H1 (cell line): ENCODE measurements around the gene PPARGC1A. TPM values are rescaled to one million over a fixed set of nuclear protein-coding genes. Genes with fewer than 3 reads are reported as not detected.

Experiments used
- CTCF ChIA-PET: fragments of 300-600 bp; sonication (Branson Sonifier 250); formaldehyde crosslinking; loops from one replicate; lab custom pipeline; 2021; ENCODE audit not compliant: partially characterized antibody; lab: Charles Lee
- POLR2A ChIA-PET: fragments of 300-600 bp; sonication (Branson Sonifier 250); formaldehyde crosslinking; loops from one replicate; lab custom pipeline; 2021; ENCODE audit warnings: inconsistent platforms; ENCODE audit not compliant: partially characterized antibody; lab: Charles Lee
- DNase-seq, 2 experiments: peaks; one replicate each; pipeline versions ENCODE4 v3.0.0 to v3.0.0-alpha.2; 2010 to 2022; ENCODE audit warnings: low spot score in 2 of 2, low read depth in 1 of 2, mixed read lengths in 1 of 2
- FAIRE-seq: peaks from 2 replicates; lab custom pipeline; 2011; peaks lifted over from hg19 to GRCh38; lab: Jason Lieb, UNC
- H2AFZ ChIP-seq: 2 replicates; pipeline ENCODE4 v1.8.1; 2012; ENCODE audit warnings: low read length, inconsistent platforms
- H2AK5ac ChIP-seq: 2 replicates; pipeline ENCODE4 v1.6.1; 2013; ENCODE audit warnings: low read depth, low read length
- H2BK120ac ChIP-seq: replicated peaks from 2 replicates; pipeline ENCODE3; 2013; ENCODE audit warnings: low read depth, low read length, inconsistent platforms
- H2BK12ac ChIP-seq: 2 replicates; pipeline ENCODE4 v1.6.1; 2013; ENCODE audit warnings: low read depth, low read length
- H2BK15ac ChIP-seq: 2 replicates; pipeline ENCODE4 v1.6.1; 2013; ENCODE audit warnings: low read length
- H2BK20ac ChIP-seq: 2 replicates; pipeline ENCODE4 v1.6.1; 2013; ENCODE audit warnings: low read length
- H2BK5ac ChIP-seq: 2 replicates; pipeline ENCODE4 v1.6.1; 2013; ENCODE audit warnings: low read depth, low read length
- H3K14ac ChIP-seq: 2 replicates; pipeline ENCODE4 v1.6.1; 2013; ENCODE audit warnings: inconsistent platforms; ENCODE audit not compliant: insufficient read length
- H3K18ac ChIP-seq: 2 replicates; pipeline ENCODE4 v1.6.1; 2013; ENCODE audit warnings: low read length; ENCODE audit errors: extremely low read depth
- H3K23ac ChIP-seq: 2 replicates; pipeline ENCODE4 v1.6.1; 2013; ENCODE audit warnings: inconsistent platforms; ENCODE audit not compliant: insufficient read length
- H3K23me2 ChIP-seq: 2 replicates; pipeline ENCODE4 v1.6.1; 2013; ENCODE audit warnings: low read depth, low read length
- H3K27ac ChIP-seq: 2 replicates; pipeline ENCODE4 v1.6.1; 2011; ENCODE audit warnings: low read depth, low read length, inconsistent platforms
- H3K27me3 ChIP-seq, 4 experiments: replicated peaks in 1 of 4; 1 replicate in 1 of 4; 2 replicates in 3 of 4; pipeline versions ENCODE4 v1.6.1 to v1.8.1; 2011 to 2013; ENCODE audit warnings: low read length in 3 of 4, mild to moderate bottlenecking in 3 of 4, inconsistent platforms in 2 of 4, mixed read lengths in 2 of 4, moderate library complexity in 1 of 4; ENCODE audit not compliant: control insufficient read depth in 3 of 4, insufficient read depth in 3 of 4; ENCODE audit errors: extremely low read depth in 1 of 4
- H3K36me3 ChIP-seq, 4 experiments: 2 replicates each; pipeline versions ENCODE4 v1.6.1 to v1.8.1; 2011 to 2013; ENCODE audit warnings: mild to moderate bottlenecking in 4 of 4, low read length in 3 of 4, moderate library complexity in 2 of 4, control low read depth in 1 of 4, inconsistent platforms in 1 of 4; ENCODE audit not compliant: insufficient read depth in 4 of 4, control insufficient read depth in 2 of 4
- H3K4ac ChIP-seq: replicated peaks from 2 replicates; pipeline ENCODE3; 2013; ENCODE audit warnings: low read length, low read depth, mixed read lengths, inconsistent platforms; ENCODE audit not compliant: insufficient read length
- H3K4me1 ChIP-seq, 4 experiments: replicated peaks in 1 of 4; 1 replicate in 1 of 4; 2 replicates in 3 of 4; pipeline versions ENCODE4 v1.6.1 to v1.8.1; 2011 to 2013; ENCODE audit warnings: low read length in 3 of 4, inconsistent platforms in 2 of 4, mixed read lengths in 1 of 4; ENCODE audit not compliant: insufficient read depth in 4 of 4, control insufficient read depth in 3 of 4
- H3K4me2 ChIP-seq, 2 experiments: 2 replicates each; pipeline versions ENCODE4 v1.6.1 to v1.8.1; 2011 to 2013; ENCODE audit warnings: low read depth in 2 of 2, low read length in 2 of 2, control low read depth in 1 of 2, inconsistent platforms in 1 of 2, mild to moderate bottlenecking in 1 of 2; ENCODE audit not compliant: insufficient read depth in 1 of 2
- H3K4me3 ChIP-seq, 4 experiments: fragments of 200-600, 300-600 bp in 1 of 4; sonication (generic), shearing (Covaris generic), sonication (Bioruptor Twin) in 1 of 4; 2 replicates each; pipeline versions ENCODE4 v1.5.1 to v1.8.1; 2011 to 2016; ENCODE audit warnings: low read length in 4 of 4, low read depth in 3 of 4, control low read depth in 2 of 4, inconsistent platforms in 2 of 4, mild to moderate bottlenecking in 2 of 4, mixed read lengths in 1 of 4, moderate library complexity in 1 of 4; ENCODE audit not compliant: insufficient read depth in 2 of 4; ENCODE audit errors: extremely low read depth in 1 of 4
- H3K56ac ChIP-seq: replicated peaks from 2 replicates; pipeline ENCODE3; 2013; ENCODE audit warnings: low read depth, mild to moderate bottlenecking, mixed read lengths, low read length, inconsistent platforms; ENCODE audit not compliant: insufficient read length
- H3K79me1 ChIP-seq: 2 replicates; pipeline ENCODE4 v1.6.1; 2013; ENCODE audit warnings: low read depth, low read length, control low read depth
- H3K79me2 ChIP-seq, 2 experiments: 2 replicates each; pipeline versions ENCODE4 v1.6.1 to v1.8.1; 2012 to 2013; ENCODE audit warnings: low read length in 2 of 2, mild to moderate bottlenecking in 2 of 2, inconsistent platforms in 1 of 2; ENCODE audit not compliant: insufficient read depth in 2 of 2, control insufficient read depth in 1 of 2
- H3K9ac ChIP-seq, 4 experiments: replicated peaks in 1 of 4; 1 replicate in 1 of 4; 2 replicates in 3 of 4; pipeline versions ENCODE4 v1.6.1 to v1.8.1; 2011 to 2013; ENCODE audit warnings: low read depth in 3 of 4, low read length in 3 of 4, control low read depth in 2 of 4, mild to moderate bottlenecking in 2 of 4, moderate library complexity in 2 of 4, inconsistent platforms in 1 of 4; ENCODE audit errors: extremely low read depth in 1 of 4
- H3K9me3 ChIP-seq, 2 experiments: 2 replicates each; pipeline versions ENCODE4 v1.6.1 to v1.8.1; 2012 to 2013; ENCODE audit warnings: mild to moderate bottlenecking in 2 of 2, moderate library complexity in 2 of 2, control low read depth in 1 of 2, inconsistent platforms in 1 of 2, low read depth in 1 of 2, low read length in 1 of 2, mixed read lengths in 1 of 2; ENCODE audit not compliant: insufficient read depth in 2 of 2
- H4K20me1 ChIP-seq, 2 experiments: replicated peaks in 1 of 2; 2 replicates each; pipeline versions ENCODE3 to v1.8.1; 2011 to 2013; ENCODE audit warnings: inconsistent platforms in 2 of 2, low read length in 2 of 2, mild to moderate bottlenecking in 1 of 2; ENCODE audit not compliant: insufficient read depth in 2 of 2, control insufficient read depth in 1 of 2
- H4K5ac ChIP-seq: 2 replicates; pipeline ENCODE4 v1.6.1; 2013; ENCODE audit warnings: low read length, low read depth, mixed read lengths, inconsistent platforms; ENCODE audit not compliant: insufficient read length
- H4K8ac ChIP-seq: 2 replicates; pipeline ENCODE4 v1.8.0; 2013; ENCODE audit warnings: mild to moderate bottlenecking, moderate library complexity, low read length, inconsistent platforms; ENCODE audit not compliant: insufficient read depth; ENCODE audit errors: extremely low read depth
- H4K91ac ChIP-seq: replicated peaks from 2 replicates; pipeline ENCODE3; 2013; ENCODE audit warnings: low read length, mixed read lengths, inconsistent platforms; ENCODE audit not compliant: insufficient read length
- BCL11A ChIP-seq, 2 experiments: IDR thresholded peaks; one replicate each; pipeline ENCODE4 v1.6.1; 2011; ENCODE audit warnings: low read depth in 2 of 2, low read length in 2 of 2, mild to moderate bottlenecking in 2 of 2
- CHD1 ChIP-seq: IDR thresholded peaks from 2 replicates; pipeline ENCODE4 v1.6.1; 2012; ENCODE audit warnings: low read depth, low read length, improper control_type of control experiment
- CHD2 ChIP-seq: IDR thresholded peaks from 2 replicates; pipeline ENCODE4 v1.6.1; 2012; ENCODE audit warnings: low read length, improper control_type of control experiment
- CREB1 ChIP-seq: IDR thresholded peaks from 2 replicates; pipeline ENCODE4 v1.6.1; 2012; ENCODE audit warnings: inconsistent platforms
- CTBP2 ChIP-seq: IDR thresholded peaks from 2 replicates; pipeline ENCODE4 v1.7.0; 2011; ENCODE audit warnings: borderline replicate concordance, mild to moderate bottlenecking, moderate library complexity, mixed read lengths, low read length; ENCODE audit not compliant: insufficient read depth, insufficient read length
- E2F6 ChIP-seq: IDR thresholded peaks from 2 replicates; pipeline ENCODE4 v1.6.1; 2012; ENCODE audit warnings: inconsistent platforms
- EZH2 ChIP-seq: fragments of 200-600 bp; sonication (generic); IDR thresholded peaks from 2 replicates; pipeline ENCODE4 v1.7.1; 2012; ENCODE audit warnings: low read depth, mild to moderate bottlenecking, moderate library complexity, low read length, inconsistent platforms; ENCODE audit not compliant: severe bottlenecking
- KDM5A ChIP-seq: fragments of 200-600 bp; IDR thresholded peaks from 2 replicates; pipeline ENCODE4 v1.7.1; 2012; ENCODE audit warnings: mild to moderate bottlenecking, low read length, inconsistent platforms, mixed read lengths
- RAD21 ChIP-seq, 2 experiments: IDR thresholded peaks in 1 of 2; conservative IDR thresholded peaks in 1 of 2; 2 replicates each; pipeline ENCODE4 v1.6.1; 2011; ENCODE audit warnings: low read depth in 2 of 2, low read length in 2 of 2, improper control_type of control experiment in 1 of 2, inconsistent platforms in 1 of 2, mild to moderate bottlenecking in 1 of 2, moderate library complexity in 1 of 2
- SP1 ChIP-seq: IDR thresholded peaks from 2 replicates; pipeline ENCODE4 v1.6.1; 2011; ENCODE audit warnings: low read depth, low read length
- SRF ChIP-seq: IDR thresholded peaks from 2 replicates; pipeline ENCODE4 v1.6.1; 2011; ENCODE audit warnings: mild to moderate bottlenecking, low read depth, low read length, moderate library complexity
- TAF7 ChIP-seq: optimal IDR thresholded peaks from 2 replicates; pipeline ENCODE3; 2011; ENCODE audit warnings: low read depth, mild to moderate bottlenecking, inconsistent platforms, low read length, moderate library complexity, borderline replicate concordance
- YY1 ChIP-seq: IDR thresholded peaks from 2 replicates; pipeline ENCODE4 v1.6.1; 2011; ENCODE audit warnings: low read depth, mild to moderate bottlenecking, low read length
- ZNF274 ChIP-seq: IDR thresholded peaks from 2 replicates; pipeline ENCODE4 v1.7.0; 2012; ENCODE audit warnings: low read length, borderline replicate concordance; ENCODE audit errors: extremely low read depth
- WGBS, 2 experiments: shearing (Covaris generic) in 1 of 2; methylation state at CpG; one replicate each; pipeline versions ENCODE4 v1.1.6 to v1.1.7; 2013 to 2015; ENCODE audit warnings: low lambda C conversion rate in 2 of 2, mixed read lengths in 2 of 2, inconsistent platforms in 1 of 2, low coverage in 1 of 2, missing lambda C conversion rate in 1 of 2; ENCODE audit not compliant: insufficient replicate concordance in 2 of 2, insufficient coverage in 1 of 2, insufficient read length in 1 of 2; ENCODE audit errors: extremely low coverage in 1 of 2, missing lambda C conversion rate in 1 of 2; 5-methylcytosine and 5-hydroxymethylcytosine counted together
- polyA plus RNA-seq, 7 experiments: library from polyadenylated mRNA; depleted of rRNA in 3 of 7; stranded (reverse) in 5 of 7; unstranded in 2 of 7; fragments of >200 nt in 5 of 7; fragments of 200-250 nt in 2 of 7; gene quantifications; 1 replicate in 5 of 7; 2 replicates in 1 of 7; 4 replicates in 1 of 7; pipeline versions ENCODE4 v1.2.1 to v1.2.3, GENCODE V29; 2011 to 2013; ENCODE audit warnings: missing spikeins in 2 of 7, mixed read lengths in 2 of 7
- total RNA-seq: library from RNA; stranded (reverse); fragmentation: NEBNext Ultra II Directional; extraction: Animal tissue kit (Norgen Biotek cat#: 25700); gene quantifications from 2 replicates; pipeline ENCODE4 v1.2.1, GENCODE V29; 2021

The PPARGC1A gene
- total and polyA plus RNA-seq, 2 of the 8 experiments (the other 6 are each of a cell fraction or from before 2014, with no cell fraction given) = 0.54 to 1.4 TPM

- H2BK12ac ChIP-seq = no peak overlapping the region
- no peak overlapping the region for H2BK5ac ChIP-seq
- H3K23ac ChIP-seq = no peak overlapping the region
- H2AK5ac ChIP-seq = no peak overlapping the region
- ChIA-PET CTCF (no interaction called here), POLR2A (no interaction called here)
- H3K4me2 ChIP-seq = no peak overlapping the region
- H3K79me2 ChIP-seq = no peaks in the 10 kb centered on the region
- no peak overlapping the region for H3K4me3 ChIP-seq
- no peaks in the 10 kb centered on the region for H3K36me3 ChIP-seq
- FAIRE-seq (no peak), DNase-seq (no peak)
- no peaks in the 10 kb centered on the region for H4K20me1 ChIP-seq
- 65% methylated on average over 3 of the region's 3 CpGs; no CpG with 5 or more reads in 1 of the 2 experiments for WGBS, 2 experiments
- no peak overlapping the region for H3K27ac ChIP-seq
- H4K8ac ChIP-seq = no peak overlapping the region
- H3K14ac ChIP-seq = no peak overlapping the region
- no peak overlapping the region for H3K9ac ChIP-seq
- no peaks in the 10 kb centered on the region; the same call in 1 of the 2 replicates for H3K23me2 ChIP-seq
- no peak overlapping the region for H3K4ac ChIP-seq
- no peak overlapping the region for H2BK15ac ChIP-seq
- H4K91ac ChIP-seq = no peak overlapping the region
- H2BK120ac ChIP-seq = no peak overlapping the region
- H2BK20ac ChIP-seq = no peak overlapping the region
- H4K5ac ChIP-seq = no peak overlapping the region
- H3K9me3 ChIP-seq = no peaks in the 10 kb centered on the region
- H3K4me1 ChIP-seq = peaks cover 12 to 22% (median 17%) of the 10 kb centered on the region in 4 experiments
- no peaks in the 10 kb centered on the region for H3K79me1 ChIP-seq
- no peak overlapping the region for H3K56ac ChIP-seq
- no peak overlapping the region for H3K18ac ChIP-seq
- H2AFZ ChIP-seq = no peak overlapping the region
- peaks cover 0 to 10% (median 3%) of the 10 kb centered on the region in 4 experiments; a peak in 3 of 7 replicates for H3K27me3 ChIP-seq
- no peak for TF ChIP-seq CREB1
- TF ChIP-seq BCL11A (IDR thresholded peaks at IDR 0.05; ENCODE audit: low read depth in 2 of 2, low read length in 2 of 2) = no peak
- TF ChIP-seq TAF7 = no peak
- TF ChIP-seq CHD1 = no peak
- TF ChIP-seq CTBP2 = no peak
- TF ChIP-seq ZNF274 = no peak
- no peak for TF ChIP-seq YY1
- TF ChIP-seq E2F6 = no peak
- no peak for TF ChIP-seq EZH2
- TF ChIP-seq CHD2 = no peak
- TF ChIP-seq SP1 = no peak
- TF ChIP-seq KDM5A = no peak
- TF ChIP-seq SRF = no peak
- TF ChIP-seq RAD21 (IDR thresholded peaks at IDR 0.05 in 1 of 2, conservative IDR thresholded peaks at IDR 0.05 in 1 of 2; ENCODE audit: low read depth in 2 of 2, low read length in 2 of 2) = no peak
These were observed 2.7 kb downstream of the PPARGC1A start for GRCh38 chr4:23887173-23887572.
